Kidney (tissue), 14 donors: ENCODE measurements around the gene DARS2. TPM values are rescaled to one million over a fixed set of nuclear protein-coding genes. Genes with fewer than 3 reads are reported as not detected.

Experiments used
- DNase-seq, 5 donors: peaks; one replicate each; pipeline ENCODE4 v3.0.0-alpha.2; 2013 to 2020
- FAIRE-seq: peaks from 2 replicates; lab custom pipeline; 2012; peaks lifted over from hg19 to GRCh38; lab: Jason Lieb, UNC
- H3K27ac ChIP-seq, 2 donors: one replicate each; pipeline ENCODE4 v1.7.0; 2013; ENCODE audit warnings: low read depth in 2 of 2, low read length in 2 of 2, inconsistent platforms in 1 of 2
- H3K27me3 ChIP-seq: one replicate; pipeline ENCODE4 v1.7.1; 2013; ENCODE audit warnings: low read length, inconsistent platforms; ENCODE audit not compliant: control insufficient read depth, insufficient read depth
- H3K36me3 ChIP-seq, 3 donors: one replicate each; pipeline versions ENCODE4 v1.7.0 to v1.7.1; 2013; ENCODE audit warnings: low read length in 3 of 3, control low read depth in 1 of 3, inconsistent platforms in 1 of 3; ENCODE audit not compliant: insufficient read depth in 3 of 3, control insufficient read depth in 2 of 3
- H3K4me1 ChIP-seq, 3 donors: one replicate each; pipeline versions ENCODE4 v1.7.0 to v1.7.1; 2013; ENCODE audit warnings: low read length in 3 of 3, inconsistent platforms in 1 of 3, low read depth in 1 of 3; ENCODE audit not compliant: control insufficient read depth in 2 of 3, insufficient read depth in 2 of 3
- H3K4me3 ChIP-seq, 3 donors: one replicate each; pipeline versions ENCODE4 v1.7.0 to v1.8.1; 2013; ENCODE audit warnings: low read length in 3 of 3, control low read depth in 1 of 3, inconsistent platforms in 1 of 3
- H3K9ac ChIP-seq, 3 donors: one replicate each; pipeline versions ENCODE4 v1.7.0 to v1.7.1; 2013; ENCODE audit warnings: low read length in 3 of 3, control low read depth in 1 of 3, inconsistent platforms in 1 of 3
- H3K9me3 ChIP-seq, 3 donors: one replicate each; pipeline versions ENCODE4 v1.7.0 to v1.7.1; 2013; ENCODE audit warnings: low read length in 3 of 3, control low read depth in 1 of 3, inconsistent platforms in 1 of 3; ENCODE audit not compliant: control insufficient read depth in 2 of 3, insufficient read depth in 1 of 3
- CTCF ChIP-seq: IDR thresholded peaks from 3 replicates; pipeline ENCODE4 v1.5.1; 2012; ENCODE audit warnings: mild to moderate bottlenecking, moderate library complexity, borderline replicate concordance; ENCODE audit not compliant: insufficient read depth; ENCODE audit errors: extremely low read depth
- intact Hi-C: fragments of 100-400 bp; cut with DNase I; formaldehyde crosslinking; loops from one replicate; pipeline ENCODE4 v1.11.1; 2022
- polyA plus RNA-seq: library from polyadenylated mRNA; stranded (reverse); fragments of 350-450 nt; fragmentation: Illumina TruSeq; extraction: RNeasy Lipid Tissue Mini Kit (QIAGEN cat#74804); gene quantifications from one replicate; pipeline ENCODE4 v1.2.3, GENCODE V29; 2014; ENCODE audit warnings: low read depth, low replicate concordance; ENCODE audit not compliant: insufficient read depth
- total RNA-seq: library from RNA; stranded (reverse); fragmentation: NEBNext Ultra II Directional; extraction: Animal tissue kit (Norgen Biotek cat#: 25700); gene quantifications from one replicate; pipeline ENCODE4 v1.2.1, GENCODE V29; 2021
- donor health status: control.
- donor health status: control.
- donor health status: control.
- donor health status: control.
- donor health status: control.
- donor health status: DM: yes; HTN: yes; CAD: no.
- donor health status: Normal renal cell carcinoma (clear cell type).

The DARS2 gene
- total and polyA plus RNA-seq, 2 donors from 2014 or later, result 14.2 to 19.6 TPM

- Histone ChIP-seq H3K4me1 (peaks cover 0 to 27% (median 14%) of the 10 kb centered on the region in 3 donors), H3K9me3 (no peaks in the 10 kb centered on the region), H3K36me3 (peaks cover 20 to 46% (median 29%) of the 10 kb centered on the region in 3 donors), H3K9ac (peak overlapping the region; percentile 31 to 99 (median 84)), H3K27me3 (no peaks in the 10 kb centered on the region), H3K4me3 (peak overlapping the region; percentile 79 to 99 (median 99)), H3K27ac (peak overlapping the region; percentile 63 to 87)
- intact Hi-C loops, result no loop called here
- FAIRE-seq (no peak), DNase-seq (no peak)
- TF ChIP-seq CTCF, result no peak
These were observed 42.1 kb downstream of the DARS2 start for GRCh38 chr1:173866413-173867115.

- H3K4me3 ChIP-seq, result peak overlapping the region; percentile 79 to 99 (median 99)
- H3K27me3 ChIP-seq, result no peaks in the 10 kb centered on the region
- intact Hi-C loops, result no loop called here
- H3K9me3 ChIP-seq, result no peaks in the 10 kb centered on the region
- peak overlapping the region; percentile 48 to 99 (median 84) for H3K9ac ChIP-seq
- DNase-seq (peak in 1 of 5 donors; percentile 68), FAIRE-seq (no peak)
- peak overlapping the region; percentile 87 to 98 for H3K27ac ChIP-seq
- H3K36me3 ChIP-seq, result peaks cover 20 to 46% (median 29%) of the 10 kb centered on the region in 3 donors
- H3K4me1 ChIP-seq, result peaks cover 0 to 27% (median 14%) of the 10 kb centered on the region in 3 donors
- no peak for TF ChIP-seq CTCF
These were observed 42.8 kb downstream of the DARS2 start for GRCh38 chr1:173867141-173867752.

GRCh38 chr1:173867753-173868265, 43.3 kb downstream of the DARS2 start, which contains the start of gene GAS5:
TSS of gene GAS5 (minus strand) at chr1:173867989.
- TF ChIP-seq CTCF, result no peak
- no peaks in the 10 kb centered on the region for H3K27me3 ChIP-seq
- H3K9me3 ChIP-seq, result no peaks in the 10 kb centered on the region
- intact Hi-C loops, result no loop called here
- H3K4me3 ChIP-seq, result peak within 1 kb of the TSS; percentile 92 to 99 (median 99)
- H3K9ac ChIP-seq, result peak within 1 kb of the TSS; percentile 91 to 99 (median 92)
- peaks cover 20 to 44% (median 27%) of the 10 kb centered on the region in 3 donors for H3K36me3 ChIP-seq
- FAIRE-seq (peak; percentile 89), DNase-seq (peak; percentile 100)
- peaks cover 0 to 27% (median 14%) of the 10 kb centered on the region in 3 donors for H3K4me1 ChIP-seq
- H3K27ac ChIP-seq, result peak within 1 kb of the TSS; percentile 97 to 98
